GM18868 (cell line): ENCODE measurements around the gene TAS2R46.
"Not testable (repeated sequence)": the region's sequence is repeated elsewhere in the genome, so short reads cannot be mapped to it uniquely, and the experiment has no call there.

Experiments
- ATAC-seq: cut with Tn5 transposase; IDR thresholded peaks from one replicate; pipeline ENCODE4 v1.9.1; 2021; ENCODE audit warnings: mild to moderate bottlenecking, moderate library complexity; ENCODE audit not compliant: unreplicated experiment

Gene TAS2R46, protein sequence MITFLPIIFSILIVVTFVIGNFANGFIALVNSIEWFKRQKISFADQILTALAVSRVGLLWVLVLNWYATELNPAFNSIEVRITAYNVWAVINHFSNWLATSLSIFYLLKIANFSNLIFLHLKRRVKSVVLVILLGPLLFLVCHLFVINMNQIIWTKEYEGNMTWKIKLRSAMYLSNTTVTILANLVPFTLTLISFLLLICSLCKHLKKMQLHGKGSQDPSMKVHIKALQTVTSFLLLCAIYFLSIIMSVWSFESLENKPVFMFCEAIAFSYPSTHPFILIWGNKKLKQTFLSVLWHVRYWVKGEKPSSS

DNA sequence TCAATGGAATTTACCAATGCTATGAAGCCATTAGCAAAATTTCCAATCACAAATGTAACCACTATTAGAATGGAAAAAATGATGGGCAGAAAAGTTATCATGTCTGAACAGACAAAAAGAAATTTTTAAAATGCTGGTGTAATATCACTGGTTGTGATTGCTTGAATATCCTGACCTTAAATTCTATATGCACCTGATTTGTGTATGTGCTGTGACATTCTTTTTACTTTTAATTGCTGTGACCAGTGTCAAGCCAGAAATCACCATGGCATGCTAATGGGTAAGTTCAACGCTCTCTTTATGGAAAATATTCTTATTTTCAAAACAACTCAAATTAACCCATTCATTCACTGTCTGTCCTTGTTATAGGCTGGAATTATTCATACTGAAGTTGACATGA, at the start of gene TAS2R46:
Gene TAS2R46, minus strand, starts transcription at position 101 of the 400 bp plus-strand sequence. Its CDS starts 0 bp downstream, at position 101.
- ATAC-seq = not testable (repeated sequence)

DNA sequence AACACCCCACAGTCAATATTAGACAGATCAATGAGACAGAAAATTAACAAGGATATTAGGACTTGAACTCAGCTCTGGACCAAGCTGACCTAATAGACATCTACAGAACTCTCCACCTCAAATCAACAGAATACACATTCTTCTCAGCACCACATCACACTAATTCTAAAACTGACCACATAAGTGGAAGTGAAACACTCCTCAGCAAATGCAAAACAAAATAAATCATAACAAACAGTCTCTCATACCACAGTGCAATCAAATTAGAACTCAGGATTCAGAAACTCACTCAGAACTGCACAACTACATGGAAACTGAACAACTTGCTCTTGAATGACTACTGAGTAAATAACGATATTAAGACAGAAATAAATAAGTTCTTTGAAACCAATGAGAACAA, 49.1 kb upstream of the TAS2R46 start:
- not testable (repeated sequence) for ATAC-seq

DNA sequence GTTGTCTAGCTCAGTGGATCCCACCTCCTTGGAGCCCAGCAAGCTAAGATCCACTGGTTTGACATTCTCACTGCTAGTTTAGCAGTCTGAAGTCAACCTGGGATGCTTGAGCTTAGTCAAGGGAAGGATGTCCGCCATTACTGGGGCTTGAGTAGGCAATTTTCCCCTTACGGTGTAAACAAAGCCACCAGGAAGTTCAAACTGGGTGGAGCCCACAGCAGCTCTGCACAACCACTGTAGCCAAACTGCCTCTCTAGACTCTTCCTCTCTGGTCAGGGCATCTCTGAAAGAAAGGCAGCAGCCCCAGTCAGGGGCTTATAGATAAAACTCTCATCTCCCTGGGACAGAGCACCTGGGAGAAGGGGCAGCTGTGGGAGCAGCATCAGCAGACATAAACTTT, 46.8 kb upstream of the TAS2R46 start:
- ATAC-seq = no peak

DNA sequence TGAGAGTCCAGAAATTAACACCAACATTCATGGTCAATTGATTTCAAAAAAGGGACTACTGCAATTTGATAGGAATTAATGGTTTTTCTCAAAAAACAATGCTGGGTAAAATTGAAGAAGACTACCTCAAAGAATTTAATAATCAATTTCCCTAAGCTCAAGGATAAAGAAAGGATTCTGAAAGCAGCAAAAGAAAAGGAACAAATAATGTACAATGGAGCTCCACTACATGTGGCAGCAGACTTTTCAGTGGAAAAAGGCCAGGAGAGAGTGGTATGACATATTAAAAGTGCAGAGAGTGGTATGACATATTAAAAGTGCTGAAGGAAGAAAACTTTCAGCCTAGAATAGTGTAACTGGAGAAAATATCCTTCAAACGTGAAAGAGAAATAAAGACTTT, 45.6 kb upstream of the TAS2R46 start:
- ATAC-seq = no peak

DNA sequence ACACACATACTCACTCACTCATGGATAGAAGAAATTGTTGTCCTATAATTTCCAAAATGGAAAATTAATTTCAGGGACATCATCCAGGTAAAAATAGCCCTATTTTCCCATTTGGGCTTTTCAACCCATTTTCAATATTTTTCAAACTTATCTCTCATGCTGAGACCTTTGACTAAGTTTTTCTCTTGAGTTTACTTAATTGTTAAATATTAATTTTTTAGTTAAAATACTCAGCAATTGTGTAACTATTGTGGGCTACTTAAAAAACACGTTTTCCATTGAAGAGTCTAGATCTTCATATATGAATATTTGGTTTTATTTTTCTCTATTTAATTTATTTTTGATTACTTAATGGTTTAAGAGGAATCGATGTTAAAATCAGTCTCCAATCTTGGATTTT, 44.2 kb upstream of the TAS2R46 start:
- ATAC-seq = no peak

DNA sequence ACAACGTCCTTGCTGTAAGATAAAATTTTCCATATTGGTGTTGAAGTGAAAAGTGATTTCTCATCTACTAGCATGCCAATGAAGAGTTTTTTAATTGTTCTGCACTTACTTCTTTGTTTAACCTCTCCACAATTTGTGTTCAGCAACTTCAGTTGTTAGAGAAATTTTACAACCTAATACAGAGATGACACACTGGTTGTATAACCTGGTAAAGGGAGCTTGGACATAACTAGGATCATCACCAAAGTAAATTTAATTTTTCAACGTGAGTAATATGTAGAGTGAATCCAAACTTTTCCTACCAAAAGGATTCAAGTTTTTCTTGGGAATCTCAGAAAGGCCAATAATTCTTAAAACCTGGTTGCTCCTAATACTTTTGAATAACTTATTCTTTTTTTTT, 43.5 kb upstream of the TAS2R46 start:
- ATAC-seq = no peak

DNA sequence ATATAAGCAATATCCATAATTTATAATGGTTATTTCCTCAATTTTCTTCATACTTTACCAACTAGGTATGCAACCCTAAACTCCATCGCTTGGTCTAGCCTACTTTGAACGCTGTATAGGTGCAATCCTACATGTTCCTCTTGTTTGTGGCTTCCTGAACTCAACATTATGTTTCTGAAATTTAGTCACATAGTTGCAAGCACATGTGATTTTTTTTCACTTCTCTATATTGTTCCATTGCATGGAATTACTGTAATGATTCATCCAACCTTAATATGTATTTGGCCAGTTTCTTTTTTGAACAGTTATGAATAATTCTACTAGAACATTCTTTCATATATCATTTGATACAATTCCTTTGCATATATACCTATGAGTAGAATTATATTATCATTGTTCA, 32.8 kb upstream of the TAS2R46 start:
- peak; percentile 85 for ATAC-seq

DNA sequence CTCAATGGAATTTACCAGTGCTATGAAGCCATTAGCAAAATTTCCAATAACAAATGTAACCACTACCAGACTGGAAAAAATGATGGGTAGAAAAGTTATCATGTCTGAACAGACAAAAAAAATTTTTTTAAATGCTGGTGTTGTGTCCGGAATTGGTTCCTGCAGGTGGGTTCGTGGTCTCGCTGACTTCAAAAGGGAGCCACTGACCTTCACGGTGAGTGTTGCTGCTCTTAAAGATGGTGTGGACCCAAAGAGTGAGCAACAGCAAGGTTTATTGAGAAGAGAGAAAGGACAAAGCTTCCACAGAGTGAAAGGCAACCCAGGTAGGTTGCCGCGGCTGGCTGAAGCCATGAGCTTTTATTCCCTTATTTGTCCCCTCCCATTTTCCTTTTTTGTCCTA, 30.0 kb upstream of the TAS2R46 start, which contains the start of gene TAS2R43:
Gene TAS2R43, minus strand, starts transcription at position 186 of the 400 bp plus-strand sequence. Its CDS starts 84 bp downstream, at position 102.
- ATAC-seq = no peak

DNA sequence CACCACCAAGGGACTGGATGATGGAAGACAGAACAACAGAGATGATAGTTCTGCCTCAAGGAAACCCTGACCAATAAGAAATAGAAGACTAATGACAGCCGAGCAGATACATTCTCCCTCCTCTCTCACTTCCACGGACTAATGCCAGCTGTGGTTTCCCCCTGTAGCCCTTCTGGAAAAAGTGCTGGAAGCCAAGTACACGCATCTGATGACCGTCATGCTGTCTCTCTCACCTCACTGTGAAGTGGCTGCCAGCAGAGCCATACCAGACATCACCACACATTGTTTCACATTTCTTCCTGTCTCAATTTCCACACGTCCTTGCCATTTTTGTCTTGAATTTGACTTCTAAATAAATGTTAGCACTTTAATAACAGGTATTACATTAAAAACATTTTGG, 27.2 kb upstream of the TAS2R46 start:
- ATAC-seq = no peak

DNA sequence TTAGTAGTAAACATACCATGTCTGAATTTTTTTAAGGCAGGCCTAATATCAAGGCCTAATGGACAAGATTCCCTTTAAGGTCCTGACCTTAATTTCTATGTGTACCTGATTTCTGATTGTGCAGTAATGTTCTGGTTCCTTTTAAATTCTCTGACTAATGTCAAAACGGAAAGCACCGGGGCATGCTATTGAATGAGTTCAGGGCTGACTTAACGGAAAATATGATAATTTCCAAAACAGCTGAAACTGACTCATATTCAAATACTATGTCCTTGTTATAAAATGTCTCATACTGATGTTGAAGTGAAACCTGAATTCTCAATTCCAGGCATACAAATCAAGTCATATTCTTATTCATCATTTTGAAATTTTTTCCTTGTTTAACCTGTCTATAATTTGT, 23.3 kb upstream of the TAS2R46 start:
- ATAC-seq = peak; percentile 89

DNA sequence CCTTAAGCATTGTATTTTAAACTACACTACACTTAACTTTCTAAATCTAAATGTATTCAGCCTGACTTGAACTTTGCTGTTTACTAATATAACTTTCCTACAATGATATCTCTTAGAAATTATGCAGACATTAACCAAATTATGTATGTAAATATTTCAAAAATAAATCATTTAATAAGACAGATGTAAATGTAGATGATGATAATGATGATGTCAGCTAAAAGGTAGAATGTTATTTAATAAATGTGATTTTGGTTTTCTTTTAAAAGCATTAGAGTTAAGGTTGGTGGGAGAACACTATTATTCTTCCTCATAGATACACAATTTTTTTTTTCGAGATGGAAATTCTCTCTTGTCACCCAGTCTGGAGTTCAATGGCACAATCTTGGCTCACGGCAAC, 19.9 kb upstream of the TAS2R46 start:
- ATAC-seq = no peak

DNA sequence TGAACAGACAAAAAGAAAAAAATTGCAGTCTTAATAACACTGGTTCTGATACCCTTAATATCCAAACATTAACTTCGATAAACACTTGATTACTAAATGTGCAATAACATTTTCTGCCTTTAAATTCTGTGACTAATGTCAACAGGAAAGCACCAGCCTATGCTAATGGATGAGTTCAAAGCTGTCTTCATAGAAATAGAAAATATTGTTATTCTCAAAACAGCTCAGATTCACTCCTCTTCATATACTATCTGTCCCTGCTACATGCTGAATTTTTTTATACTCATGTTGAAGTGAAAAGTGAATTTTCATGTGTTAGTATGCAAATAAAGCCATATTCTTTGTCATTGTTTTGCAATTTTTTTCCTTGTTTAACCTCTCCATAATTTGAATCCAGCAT, 16.2 kb upstream of the TAS2R46 start:
- no peak for ATAC-seq

DNA sequence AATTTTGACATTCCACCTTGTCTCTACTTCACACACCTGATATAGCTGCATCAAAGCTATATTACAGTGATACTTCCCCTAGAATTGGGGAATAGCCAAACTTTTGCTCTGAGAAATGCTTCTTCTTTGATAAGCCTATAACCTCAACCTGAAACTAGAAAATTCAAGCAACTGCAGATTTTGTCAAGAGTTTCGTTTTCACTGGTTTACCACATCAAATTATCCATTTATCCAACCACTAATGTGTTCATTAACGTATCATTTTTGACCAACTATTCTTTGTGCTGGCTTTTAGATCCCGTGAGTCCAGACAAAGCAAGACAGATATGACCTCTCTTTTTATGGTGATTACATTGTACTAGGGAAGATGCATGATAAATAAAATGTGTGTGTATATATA, 13.5 kb upstream of the TAS2R46 start:
- ATAC-seq = peak; percentile 78

DNA sequence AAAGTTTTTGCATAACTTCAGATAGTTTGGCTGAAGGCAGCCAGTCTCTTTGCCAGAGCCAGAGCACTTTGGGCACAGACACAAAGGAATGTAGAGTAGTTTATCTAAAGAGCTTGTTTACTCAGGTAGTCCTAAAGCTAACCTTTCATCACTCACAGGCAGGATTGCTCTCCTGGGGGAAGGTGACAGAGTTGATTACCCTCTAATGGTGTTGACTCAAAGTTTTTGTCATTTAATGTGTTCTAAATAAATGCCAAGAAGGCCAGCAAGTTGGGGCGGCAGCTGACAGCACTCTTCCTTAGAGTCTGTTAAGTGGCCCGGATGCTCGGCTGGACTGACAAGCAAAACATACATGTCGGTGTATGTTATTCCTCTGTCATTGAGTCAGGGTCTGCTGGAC, 9.3 kb upstream of the TAS2R46 start:
- ATAC-seq = no peak

DNA sequence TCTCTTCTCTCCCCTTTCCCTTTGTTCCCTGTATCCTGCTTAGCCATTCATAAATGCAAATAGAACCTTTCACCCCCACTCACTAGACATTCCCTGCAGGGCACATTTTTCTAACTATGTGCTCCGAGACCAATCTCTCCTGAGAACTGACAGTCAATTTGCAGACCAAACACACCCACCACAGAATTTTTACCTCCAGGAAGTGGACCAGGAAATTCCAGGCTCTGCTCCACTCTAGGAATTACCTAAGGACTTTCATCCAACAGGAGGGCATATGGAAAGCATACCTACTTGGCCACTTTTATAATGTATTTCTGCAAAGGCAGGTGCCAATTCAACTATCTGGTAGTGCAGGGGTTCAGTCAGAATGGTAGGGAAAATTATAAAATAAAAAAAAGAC, 8.9 kb upstream of the TAS2R46 start:
- ATAC-seq = no peak

DNA sequence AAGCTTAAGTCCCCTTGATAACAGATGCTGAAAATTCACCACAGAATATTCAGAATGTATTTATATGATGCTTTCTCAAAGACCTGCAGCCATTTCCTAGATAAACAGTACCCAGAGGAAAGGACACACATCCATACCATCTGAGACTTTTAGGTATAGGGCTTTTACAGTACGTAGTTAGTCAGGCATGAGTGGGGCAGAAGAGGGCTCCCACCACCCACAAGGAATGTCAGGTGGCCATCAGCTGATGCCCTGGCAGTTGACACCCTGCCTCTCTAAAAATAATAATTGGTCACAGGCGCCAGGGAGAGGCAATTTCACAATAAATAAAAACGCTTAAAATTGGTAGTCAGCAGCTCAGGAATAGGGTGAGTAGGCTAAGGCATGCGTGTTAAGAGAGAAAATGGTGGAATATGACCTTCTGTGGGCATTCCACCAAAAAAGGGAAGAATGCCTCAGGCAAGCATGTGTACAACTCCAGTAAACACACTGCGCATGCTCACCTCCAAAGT, 7.8 kb upstream of the TAS2R46 start:
- no peak for ATAC-seq

DNA sequence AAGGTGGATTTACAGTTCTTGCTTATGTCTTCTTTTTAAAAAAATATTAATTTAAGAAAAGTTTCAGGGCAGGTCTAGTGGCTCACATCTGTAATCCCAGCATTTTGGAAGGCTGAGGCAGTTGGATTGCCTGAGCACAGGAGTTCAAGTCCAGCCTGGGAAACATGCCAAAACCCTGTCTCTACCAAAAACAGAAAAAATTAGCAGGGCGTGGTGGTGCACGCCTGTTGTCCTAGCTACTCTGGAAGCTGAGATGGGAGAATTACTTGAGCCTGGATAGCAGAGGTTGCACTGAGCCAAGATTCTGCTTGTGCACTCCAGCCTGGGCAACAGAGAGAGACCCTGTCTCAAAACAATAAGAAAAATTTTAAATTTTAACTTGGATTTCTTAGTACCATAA, 5.4 kb upstream of the TAS2R46 start:
- no peak for ATAC-seq

DNA sequence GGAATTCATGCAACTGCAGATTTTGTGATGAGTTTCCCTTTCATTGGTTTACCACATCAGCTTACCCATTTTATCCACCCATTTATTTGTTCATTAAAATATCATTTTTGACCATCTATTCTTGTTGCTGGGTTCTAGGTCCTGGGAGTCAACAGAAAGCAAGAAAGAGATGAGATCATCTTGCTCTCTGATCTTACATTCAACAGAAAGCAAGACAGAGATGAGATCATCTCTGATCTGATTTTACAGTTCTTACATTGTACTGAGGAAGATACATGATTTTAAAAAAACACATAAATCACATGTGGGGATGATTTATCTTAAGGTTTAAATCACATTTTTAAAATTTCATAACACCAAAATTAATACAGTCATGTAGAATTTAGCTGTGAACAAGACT, 2.3 kb downstream of the TAS2R46 start:
- peak; percentile 45 for ATAC-seq

DNA sequence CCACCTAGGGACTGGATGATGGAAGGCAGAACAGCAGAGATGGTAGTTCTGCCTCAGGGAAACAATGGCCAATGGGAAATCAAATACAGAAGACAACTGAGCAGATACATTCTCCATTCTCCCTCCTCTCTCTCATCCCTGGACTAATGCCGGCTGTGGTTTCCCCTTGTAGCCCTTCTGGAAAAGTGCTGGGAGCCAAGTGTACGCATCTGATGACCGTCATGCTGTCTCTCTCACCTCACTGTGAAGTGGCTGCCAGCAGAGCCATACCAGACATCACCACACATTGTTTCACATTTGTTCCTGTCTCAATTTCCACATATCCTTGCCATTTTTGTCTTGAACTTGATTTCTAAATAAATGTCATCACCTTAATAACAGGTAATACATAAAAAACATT, 3.1 kb downstream of the TAS2R46 start:
- no peak for ATAC-seq

DNA sequence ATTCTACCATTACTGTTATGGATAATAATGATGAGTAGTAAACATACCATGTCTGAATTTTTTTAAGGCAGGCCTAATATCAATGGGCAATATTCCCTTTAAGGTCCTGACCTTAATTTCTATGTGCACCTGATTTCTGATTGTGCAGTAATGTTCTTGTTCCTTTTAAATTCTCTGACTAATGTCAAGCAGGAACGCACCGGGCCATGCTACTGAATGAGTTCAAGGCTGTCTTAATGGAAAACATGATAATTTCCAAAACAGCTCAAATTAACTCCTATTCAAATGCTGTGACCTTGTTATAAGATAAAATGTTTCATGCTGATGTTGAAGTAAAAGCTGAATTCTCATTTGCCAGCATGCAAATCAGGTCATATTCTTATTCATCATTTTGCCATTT, 6.8 kb downstream of the TAS2R46 start:
- ATAC-seq = no peak

DNA sequence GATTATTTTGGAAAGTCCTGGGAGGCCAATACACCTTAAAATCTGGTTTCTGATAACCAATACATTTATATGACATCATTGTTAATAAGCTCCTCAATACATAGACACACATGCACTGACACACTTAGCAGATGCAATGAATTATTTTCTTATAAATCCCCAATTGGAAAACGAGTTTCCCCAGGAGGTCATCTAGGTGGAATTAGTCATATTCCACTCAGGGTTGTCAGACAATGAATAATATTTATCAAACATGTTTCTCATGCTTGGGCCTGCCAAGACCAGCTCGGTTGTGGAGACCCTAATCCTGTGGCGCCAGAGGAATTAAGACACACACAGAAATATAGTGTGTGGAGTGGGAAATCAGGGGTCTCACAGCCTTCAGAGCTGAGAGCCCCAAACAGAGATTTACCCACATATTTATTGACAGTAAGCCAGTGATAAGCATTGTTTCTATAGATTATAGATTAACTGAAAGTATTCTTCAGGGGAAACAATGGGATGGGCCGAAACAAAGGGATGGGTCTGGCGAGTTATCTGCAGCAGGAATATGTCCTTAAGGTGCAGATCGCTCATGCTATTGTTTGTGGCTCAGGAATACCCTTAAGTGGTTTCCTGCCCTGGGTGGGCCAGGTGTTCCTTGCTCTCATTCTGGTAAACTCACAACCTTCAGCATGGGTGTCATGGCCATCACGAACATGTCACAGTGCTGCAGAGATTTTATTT, 12.1 kb downstream of the TAS2R46 start:
- ATAC-seq = not testable (repeated sequence)

DNA sequence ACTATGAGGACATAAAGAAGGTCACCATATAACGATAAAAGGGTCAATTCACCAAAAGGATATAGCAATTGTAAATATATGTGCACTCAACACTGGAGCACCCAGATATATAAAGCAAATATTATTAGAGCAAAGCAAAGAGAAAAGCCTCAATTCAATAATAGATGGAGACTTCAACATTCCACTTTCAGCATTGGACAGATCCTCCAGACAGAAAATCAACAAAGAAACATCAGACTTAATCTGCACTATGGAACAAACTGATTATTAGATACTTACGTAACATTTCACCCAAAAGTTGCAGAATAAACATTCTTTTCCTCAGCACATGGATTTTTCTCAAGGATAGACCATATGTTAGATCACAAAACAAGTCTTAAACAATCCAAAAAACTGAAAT, 20.7 kb downstream of the TAS2R46 start:
- not testable (repeated sequence) for ATAC-seq
